Measurements from ENCODE around the gene ASTL.

GRCh38 chr2:96135171-96135570 lies 3.1 kb downstream of the ASTL start:
- no peak for TF ChIP-seq POLR2A (IDR thresholded peaks at IDR 0.05)
- TF ChIP-seq, protein P1, sequence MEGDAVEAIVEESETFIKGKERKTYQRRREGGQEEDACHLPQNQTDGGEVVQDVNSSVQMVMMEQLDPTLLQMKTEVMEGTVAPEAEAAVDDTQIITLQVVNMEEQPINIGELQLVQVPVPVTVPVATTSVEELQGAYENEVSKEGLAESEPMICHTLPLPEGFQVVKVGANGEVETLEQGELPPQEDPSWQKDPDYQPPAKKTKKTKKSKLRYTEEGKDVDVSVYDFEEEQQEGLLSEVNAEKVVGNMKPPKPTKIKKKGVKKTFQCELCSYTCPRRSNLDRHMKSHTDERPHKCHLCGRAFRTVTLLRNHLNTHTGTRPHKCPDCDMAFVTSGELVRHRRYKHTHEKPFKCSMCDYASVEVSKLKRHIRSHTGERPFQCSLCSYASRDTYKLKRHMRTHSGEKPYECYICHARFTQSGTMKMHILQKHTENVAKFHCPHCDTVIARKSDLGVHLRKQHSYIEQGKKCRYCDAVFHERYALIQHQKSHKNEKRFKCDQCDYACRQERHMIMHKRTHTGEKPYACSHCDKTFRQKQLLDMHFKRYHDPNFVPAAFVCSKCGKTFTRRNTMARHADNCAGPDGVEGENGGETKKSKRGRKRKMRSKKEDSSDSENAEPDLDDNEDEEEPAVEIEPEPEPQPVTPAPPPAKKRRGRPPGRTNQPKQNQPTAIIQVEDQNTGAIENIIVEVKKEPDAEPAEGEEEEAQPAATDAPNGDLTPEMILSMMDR (IDR thresholded peaks at IDR 0.05): no peak

All from uterus (tissue), 2 donors.